Transverse colon (tissue), 4 donors: ENCODE measurements around the gene LSM3. TPM values are rescaled to one million over a fixed set of nuclear protein-coding genes. Genes with fewer than 3 reads are reported as not detected.

Source experiments
- DNase-seq: peaks from one replicate; pipeline ENCODE4 v3.0.0-alpha.2; 2019
- H3K27ac ChIP-seq, 4 donors: fragments of 200-600 bp; sonication (generic); 2 replicates each; pipeline ENCODE4 v1.5.1; 2016 to 2018; ENCODE audit warnings: inconsistent platforms in 4 of 4
- H3K27me3 ChIP-seq: fragments of 200-600 bp; sonication (generic); 2 replicates; pipeline ENCODE4 v1.5.1; 2017; ENCODE audit warnings: inconsistent platforms
- H3K36me3 ChIP-seq, 4 donors: fragments of 200-600 bp; sonication (generic); 2 replicates each; pipeline ENCODE4 v1.5.1; 2017 to 2019; ENCODE audit warnings: inconsistent platforms in 4 of 4
- H3K4me1 ChIP-seq, 4 donors: fragments of 200-600 bp; sonication (generic); 2 replicates each; pipeline ENCODE4 v1.5.1; 2017 to 2020; ENCODE audit warnings: inconsistent platforms in 4 of 4
- H3K4me3 ChIP-seq, 4 donors: fragments of 200-600 bp; sonication (generic); 1 replicate in 1 of 4; 2 replicates in 3 of 4; pipeline versions ENCODE4 v1.5.1 to v1.6.1; 2017 to 2019; ENCODE audit warnings: inconsistent platforms in 4 of 4
- H3K9me3 ChIP-seq, 2 donors: fragments of 200-600 bp; sonication (generic); 2 replicates each; pipeline ENCODE4 v1.5.1; 2017 to 2019; ENCODE audit warnings: inconsistent platforms in 2 of 2
- CTCF ChIP-seq, 5 experiments: fragments of 200-600 bp in 3 of 5; fragments of 450-650 bp in 2 of 5; sonication (generic) in 3 of 5; IDR thresholded peaks; 1 replicate in 2 of 5; 2 replicates in 3 of 5; pipeline ENCODE4 v1.5.1; 2016 to 2017; ENCODE audit warnings: antibody characterized with exemption in 5 of 5, inconsistent platforms in 3 of 5, mild to moderate bottlenecking in 2 of 5, moderate library complexity in 1 of 5
- EP300 ChIP-seq: sonication (generic); formaldehyde crosslinking; IDR thresholded peaks from one replicate; pipeline ENCODE4 v1.6.1; 2017; ENCODE audit warnings: antibody characterized with exemption, low read depth
- POLR2A ChIP-seq: fragments of 450-650 bp; IDR thresholded peaks from one replicate; pipeline ENCODE4 v1.6.1; 2016; ENCODE audit warnings: antibody characterized with exemption, mild to moderate bottlenecking, moderate library complexity
- POLR2AphosphoS5 ChIP-seq, 3 donors: sonication (generic); formaldehyde crosslinking; IDR thresholded peaks; one replicate each; pipeline ENCODE4 v1.6.1; 2016; ENCODE audit warnings: antibody characterized with exemption in 3 of 3
- WGBS, 2 donors: methylation state at CpG; one replicate each; pipeline ENCODE4 v1.1.5; 2018; ENCODE audit warnings: low coverage in 1 of 2; 5-methylcytosine and 5-hydroxymethylcytosine counted together
- in situ Hi-C, 4 donors: fragments of 200-750 bp; cut with MboI; loops; one replicate each; pipeline versions ENCODE4 v1.15.0 to v1.15.1; 2017; ENCODE audit warnings: low sequenced_read_pairs in 3 of 4, low pct_ligation_motif_present in 1 of 4, low pct_unique_long_range_greater_than_20kb in 1 of 4
- intact Hi-C: fragments of 100-400 bp; cut with DNase I; formaldehyde crosslinking; loops from one replicate; pipeline ENCODE4 v1.15.1; 2023; ENCODE audit warnings: low total_unique reads
- total RNA-seq, 4 donors: library from RNA; depleted of rRNA; stranded (reverse); fragments of >200 nt; gene quantifications; one replicate each; pipeline ENCODE4 v1.1.0, GENCODE V29; 2016

Gene LSM3
- total RNA-seq, 4 donors from 2014 or later, result 5.6 to 9.6 (median 8.0) TPM

GRCh38 chr3:14245822-14246221, 67.2 kb downstream of the LSM3 start:
- TF ChIP-seq EP300 (no peak), POLR2AphosphoS5 (IDR thresholded peaks at IDR 0.05) (no peak), CTCF (IDR thresholded peaks at IDR 0.05) (no peak), POLR2A (no peak)
- H3K4me3 ChIP-seq, result no peak overlapping the region
- no peaks in the 10 kb centered on the region for H3K4me1 ChIP-seq
- no peak overlapping the region for H3K27ac ChIP-seq
- H3K27me3 ChIP-seq, result no peaks in the 10 kb centered on the region
- no peaks in the 10 kb centered on the region for H3K36me3 ChIP-seq
- no peaks in the 10 kb centered on the region for H3K9me3 ChIP-seq
- 77% methylated on average over 3 of the region's 3 CpGs; no CpG with 5 or more reads in 1 of the 2 donors for WGBS, 2 donors
- DNase-seq, result no peak
- intact Hi-C loops (no loop called here), in situ Hi-C loops (no loop called here)

- WGBS, 2 donors, result 85% methylated on average over 5 of the region's 5 CpGs; no CpG with 5 or more reads in 1 of the 2 donors
- intact Hi-C loops, result no loop called here
- DNase-seq, result no peak
- Histone ChIP-seq H3K4me3 (no peak overlapping the region), H3K9me3 (no peaks in the 10 kb centered on the region), H3K27ac (no peak overlapping the region), H3K27me3 (no peaks in the 10 kb centered on the region), H3K4me1 (no peaks in the 10 kb centered on the region), H3K36me3 (no peaks in the 10 kb centered on the region)
- in situ Hi-C loops, result no loop called here
- TF ChIP-seq POLR2AphosphoS5 (IDR thresholded peaks at IDR 0.05), result no peak
- TF ChIP-seq CTCF (IDR thresholded peaks at IDR 0.05), result no peak
- TF ChIP-seq POLR2A, result no peak
- TF ChIP-seq EP300, result no peak
These were observed 67.8 kb downstream of the LSM3 start for GRCh38 chr3:14246414-14246813.

- Histone ChIP-seq H3K27ac (peak overlapping the region in 3 of 4 donors; percentile 40 to 53 (median 50)), H3K9me3 (no peaks in the 10 kb centered on the region), H3K4me3 (no peak overlapping the region), H3K27me3 (no peaks in the 10 kb centered on the region), H3K36me3 (no peaks in the 10 kb centered on the region), H3K4me1 (no peaks in the 10 kb centered on the region)
- 40 to 81% methylated on average over 1 to 3 of the region's 3 CpGs for WGBS, 2 donors
- intact Hi-C loops, result no loop called here
- TF ChIP-seq CTCF (IDR thresholded peaks at IDR 0.05) (no peak), POLR2A (no peak), POLR2AphosphoS5 (IDR thresholded peaks at IDR 0.05) (no peak), EP300 (no peak)
- in situ Hi-C loops, result no loop called here
- no peak for DNase-seq
These were observed 69.8 kb downstream of the LSM3 start for GRCh38 chr3:14248477-14248848.

- intact Hi-C loops, result no loop called here
- H3K36me3 ChIP-seq, result no peaks in the 10 kb centered on the region
- no peaks in the 10 kb centered on the region for H3K4me1 ChIP-seq
- in situ Hi-C loops, result no loop called here
- H3K27ac ChIP-seq, result peak overlapping the region; percentile 40 to 65 (median 52)
- WGBS, 2 donors, result 54 to 75% methylated on average over 4 to 5 of the region's 5 CpGs
- H3K27me3 ChIP-seq, result no peaks in the 10 kb centered on the region
- no peak for DNase-seq
- no peaks in the 10 kb centered on the region for H3K9me3 ChIP-seq
- H3K4me3 ChIP-seq, result no peak overlapping the region
- no peak for TF ChIP-seq CTCF (IDR thresholded peaks at IDR 0.05)
- TF ChIP-seq POLR2AphosphoS5 (IDR thresholded peaks at IDR 0.05), result peak in 2 of 3 donors; percentile 62 to 78
- TF ChIP-seq EP300, result no peak
These were observed 70.4 kb downstream of the LSM3 start for GRCh38 chr3:14248849-14249523.

Other genes starting within 250 kb of the LSM3 start
- 10 to 100 TPM in 2 of 4 donors, 1 to 10 TPM in 1, under 1 TPM in 1; 0.80 to 22.1 (median 13.5) TPM for gene CHCHD4, start 53.9 kb upstream of the LSM3 start, total RNA-seq
- gene TMEM43, start 53.8 kb upstream of the LSM3 start, total RNA-seq, result 100 to 1,000 TPM in 1 of 4 donors, 10 to 100 TPM in 3; 30.8 to 128 (median 48.5) TPM
- gene XPC, start 216 bp upstream of the LSM3 start, total RNA-seq, result 100 to 1,000 TPM in 1 of 4 donors, 10 to 100 TPM in 3; 30.7 to 287 (median 46.6) TPM
- 10 to 100 TPM in 1 of 4 donors, 1 to 10 TPM in 3; 4.4 to 10.5 (median 7.7) TPM for gene SLC6A6, start 223.8 kb downstream of the LSM3 start, total RNA-seq